Adrenal gland (tissue), 5 donors: ENCODE measurements around the gene UNC13B.

ENCODE experiments used
- POLR2A ChIP-seq, 2 donors: fragments of 450-650 bp; IDR thresholded peaks; one replicate each; pipeline ENCODE4 v1.6.1; 2017; ENCODE audit warnings: antibody characterized with exemption in 2 of 2, mild to moderate bottlenecking in 2 of 2, moderate library complexity in 1 of 2
- TF ChIP-seq, protein P1 (sequence below), 6 experiments: fragments of 450-650 bp in 4 of 6; fragments of 200-600 bp in 2 of 6; sonication (generic) in 1 of 6; IDR thresholded peaks; 1 replicate in 5 of 6; 2 replicates in 1 of 6; pipeline versions ENCODE4 v1.5.1 to v1.8.0; 2016 to 2021; ENCODE audit warnings: antibody characterized with exemption in 6 of 6, mild to moderate bottlenecking in 2 of 6, moderate library complexity in 1 of 6
- donor health status: DM: no; HTN: no; CAD: no.

DNA sequence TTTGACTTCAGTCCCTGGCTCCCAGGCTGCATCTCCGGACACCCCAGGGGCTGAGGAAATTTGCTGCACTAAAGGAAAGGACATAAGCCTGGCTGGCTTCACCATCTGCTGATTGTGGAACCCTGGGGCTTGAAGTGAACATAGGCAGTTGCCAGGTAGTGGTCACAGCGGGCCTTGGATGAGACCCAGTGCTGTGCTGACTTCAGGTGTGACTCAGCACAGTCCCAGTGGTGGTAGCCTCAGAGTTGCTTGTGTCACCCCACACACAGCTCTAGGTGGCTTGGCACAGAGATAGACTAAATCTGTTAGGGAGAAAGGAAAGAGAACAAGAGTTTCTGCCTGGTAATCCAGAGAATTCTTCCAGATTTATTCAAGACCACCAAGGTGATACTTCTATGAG lies 292.0 kb downstream of the UNC13B start:
- TF ChIP-seq, protein P1, sequence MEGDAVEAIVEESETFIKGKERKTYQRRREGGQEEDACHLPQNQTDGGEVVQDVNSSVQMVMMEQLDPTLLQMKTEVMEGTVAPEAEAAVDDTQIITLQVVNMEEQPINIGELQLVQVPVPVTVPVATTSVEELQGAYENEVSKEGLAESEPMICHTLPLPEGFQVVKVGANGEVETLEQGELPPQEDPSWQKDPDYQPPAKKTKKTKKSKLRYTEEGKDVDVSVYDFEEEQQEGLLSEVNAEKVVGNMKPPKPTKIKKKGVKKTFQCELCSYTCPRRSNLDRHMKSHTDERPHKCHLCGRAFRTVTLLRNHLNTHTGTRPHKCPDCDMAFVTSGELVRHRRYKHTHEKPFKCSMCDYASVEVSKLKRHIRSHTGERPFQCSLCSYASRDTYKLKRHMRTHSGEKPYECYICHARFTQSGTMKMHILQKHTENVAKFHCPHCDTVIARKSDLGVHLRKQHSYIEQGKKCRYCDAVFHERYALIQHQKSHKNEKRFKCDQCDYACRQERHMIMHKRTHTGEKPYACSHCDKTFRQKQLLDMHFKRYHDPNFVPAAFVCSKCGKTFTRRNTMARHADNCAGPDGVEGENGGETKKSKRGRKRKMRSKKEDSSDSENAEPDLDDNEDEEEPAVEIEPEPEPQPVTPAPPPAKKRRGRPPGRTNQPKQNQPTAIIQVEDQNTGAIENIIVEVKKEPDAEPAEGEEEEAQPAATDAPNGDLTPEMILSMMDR (IDR thresholded peaks at IDR 0.05): no peak
- TF ChIP-seq POLR2A (IDR thresholded peaks at IDR 0.05): no peak
